GM18867 (cell line): ENCODE results near the gene CMTM4.
"Not testable (repeated sequence)": the region's sequence is repeated elsewhere in the genome, so short reads cannot be mapped to it uniquely, and the experiment has no call there.

Experiments used
- ATAC-seq: cut with Tn5 transposase; IDR thresholded peaks from one replicate; pipeline ENCODE4 v1.9.1; 2021; ENCODE audit warnings: mild to moderate bottlenecking, moderate library complexity; ENCODE audit not compliant: unreplicated experiment

Gene CMTM4

DNA sequence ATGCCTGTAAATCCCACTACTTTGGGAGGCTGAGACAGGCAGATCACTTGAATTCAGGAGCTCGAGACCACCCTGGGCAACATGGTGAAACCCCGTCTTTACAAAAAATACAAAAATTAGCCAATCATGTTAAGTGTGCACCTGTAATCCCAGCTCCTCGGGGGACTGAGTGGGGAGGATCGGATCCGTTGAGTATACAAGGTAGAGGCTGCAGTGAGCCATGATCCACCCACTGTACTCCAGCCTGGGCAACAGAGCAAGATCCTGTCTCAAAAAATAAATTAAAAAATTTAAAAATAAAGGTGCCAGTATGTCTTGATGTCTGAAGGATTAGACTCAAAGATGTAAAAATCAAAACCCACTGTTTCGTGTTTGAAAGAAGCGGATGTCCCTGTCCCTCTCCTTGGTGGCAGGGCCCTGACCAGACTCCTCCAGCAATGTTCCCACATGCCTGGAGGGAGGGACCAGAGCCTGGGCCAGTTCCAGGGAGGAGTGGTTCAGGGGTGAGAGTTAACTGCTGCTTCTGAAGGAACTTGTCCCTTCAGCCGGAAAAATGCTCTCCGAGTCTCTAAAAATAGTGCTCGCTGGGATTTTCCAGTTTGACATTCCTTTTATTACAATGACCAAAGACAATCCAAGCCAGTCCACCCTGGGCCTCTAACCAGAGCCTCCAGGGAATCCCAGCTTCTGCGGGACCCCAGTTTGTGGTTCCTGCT is 9.4 kb upstream of the CMTM4 start:
- ATAC-seq = no peak

- ATAC-seq = no peak
Measured at GRCh38 chr16:66703406-66704215, 7.1 kb upstream of the CMTM4 start.

DNA sequence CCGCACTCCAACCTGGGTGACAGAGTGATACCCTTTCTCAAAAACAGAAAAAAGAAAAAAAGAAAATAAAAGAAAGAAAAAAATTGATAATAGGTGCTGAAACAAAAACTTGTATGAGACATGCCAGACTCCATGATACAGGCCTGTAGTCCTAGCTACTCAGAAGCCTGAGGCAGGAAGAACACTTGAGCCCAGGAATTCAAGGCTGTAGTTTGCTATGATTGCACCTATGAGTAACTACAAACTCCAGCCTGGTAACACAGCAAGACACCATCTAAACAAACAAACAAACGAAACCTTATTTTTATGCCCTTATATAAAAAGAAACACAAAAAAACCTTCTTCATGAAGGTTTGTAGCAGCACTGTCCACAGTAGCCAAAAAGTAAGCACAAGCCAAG is 5.0 kb upstream of the CMTM4 start:
- no peak for ATAC-seq

GRCh38 chr16:66701026-66701425 is 4.5 kb upstream of the CMTM4 start:
- ATAC-seq = no peak

- ATAC-seq = no peak
Measured at GRCh38 chr16:66699898-66700297, 3.4 kb upstream of the CMTM4 start.

GRCh38 chr16:66698046-66698445 is 1.5 kb upstream of the CMTM4 start:
- ATAC-seq = no peak

DNA sequence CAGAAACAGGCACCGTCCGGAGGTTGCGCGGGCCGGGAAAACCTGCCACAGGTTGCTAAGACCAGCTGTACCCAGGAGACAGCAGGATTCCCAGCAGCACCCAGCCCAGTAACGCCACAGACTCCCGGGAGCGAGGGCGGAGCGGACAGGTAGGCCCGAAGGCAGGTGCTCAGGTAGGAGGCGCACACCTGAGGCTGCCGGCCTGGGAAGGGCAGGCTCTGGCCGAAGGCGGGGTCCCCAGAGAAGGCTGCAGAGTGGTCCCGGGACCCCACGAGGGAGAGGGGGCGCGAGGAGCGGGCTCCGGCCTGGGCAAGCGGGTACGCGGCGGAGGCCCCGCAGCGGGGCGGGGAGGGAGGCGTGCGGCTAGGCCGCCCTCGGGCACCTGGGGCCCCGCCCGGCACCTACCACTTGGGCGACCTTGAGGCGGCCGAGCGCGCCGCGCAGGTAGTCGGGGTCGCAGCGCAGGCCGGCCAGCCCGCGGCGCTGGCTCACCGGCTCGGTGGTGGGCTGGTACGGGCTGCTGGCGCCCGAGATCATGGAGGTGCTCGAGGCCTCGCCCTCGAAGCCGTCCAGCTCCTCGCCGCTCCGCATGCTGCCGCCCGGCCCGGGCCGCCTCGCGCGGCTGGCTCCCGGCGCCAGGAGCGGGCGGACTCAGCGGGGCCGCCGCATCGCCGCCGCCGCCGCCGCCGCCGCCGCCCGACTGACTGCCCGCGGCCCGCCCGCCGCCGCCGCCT is 441 bp downstream of the CMTM4 start:
- ATAC-seq = peak; percentile 53

DNA sequence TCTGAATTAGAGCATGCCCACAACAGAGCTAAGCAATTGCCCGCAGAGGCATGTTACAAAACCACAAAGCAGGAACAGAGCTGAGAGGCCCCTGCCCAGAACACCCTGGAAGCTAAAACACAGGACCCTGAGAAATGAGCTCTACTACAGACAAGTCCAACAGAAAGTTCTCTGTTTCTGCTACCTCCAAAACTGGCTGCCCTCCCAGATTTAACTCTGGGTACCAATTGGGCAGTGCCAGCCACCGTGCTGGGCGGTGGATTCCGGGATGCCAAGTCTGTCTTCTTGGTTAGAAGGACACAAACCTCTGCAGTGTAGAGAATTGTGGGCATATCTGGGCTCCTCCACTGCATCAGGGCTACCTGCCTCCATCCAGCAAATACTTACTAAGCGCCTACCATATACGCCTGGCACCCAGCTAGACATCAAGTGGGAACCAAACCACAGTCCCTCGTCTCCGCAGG is 1.0 kb downstream of the CMTM4 start:
- no peak for ATAC-seq

DNA sequence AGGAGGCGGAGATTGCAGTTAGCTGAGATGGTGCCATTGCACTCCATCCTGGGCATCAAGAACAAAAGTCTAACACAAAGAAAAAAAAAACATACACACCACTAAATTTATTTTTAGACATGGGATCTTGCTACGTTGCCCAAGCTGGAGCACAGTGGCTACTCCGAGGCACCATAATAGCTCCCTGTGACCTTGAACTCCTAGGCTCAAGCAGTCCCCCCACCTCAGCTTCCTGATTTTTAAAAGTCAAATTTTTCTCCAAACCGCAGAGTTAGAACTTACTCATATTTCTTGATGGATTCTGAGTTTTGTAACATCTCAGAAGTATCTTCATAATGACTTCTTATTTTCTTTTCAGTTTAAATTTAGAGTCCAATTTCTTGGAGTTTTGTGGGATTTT is 3.4 kb downstream of the CMTM4 start:
- ATAC-seq = no peak

GRCh38 chr16:66692341-66692740 is 4.2 kb downstream of the CMTM4 start:
- no peak for ATAC-seq

GRCh38 chr16:66691234-66691633 is 5.3 kb downstream of the CMTM4 start:
- no peak for ATAC-seq

- ATAC-seq = no peak
Measured at GRCh38 chr16:66690106-66690847, 6.3 kb downstream of the CMTM4 start.

DNA sequence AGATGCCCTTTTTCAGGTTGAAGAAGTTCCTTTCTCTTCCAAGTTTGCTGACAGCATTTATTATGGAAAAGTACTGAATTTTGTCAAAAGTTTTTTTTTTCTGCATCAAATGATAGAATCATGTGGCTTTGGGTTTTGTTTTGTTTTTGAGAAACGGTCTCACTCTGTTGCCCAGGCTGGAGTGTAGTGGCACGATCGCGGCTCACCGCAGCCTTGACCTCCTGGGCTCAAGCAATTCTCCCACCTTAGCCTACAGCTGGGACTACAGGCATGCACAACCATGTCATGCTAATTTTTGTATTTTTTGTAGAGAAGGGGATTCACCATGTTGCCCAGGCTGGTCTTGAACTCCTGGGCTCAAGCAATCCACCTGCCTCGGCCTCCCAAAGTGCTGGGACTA is 7.3 kb downstream of the CMTM4 start:
- ATAC-seq = no peak

GRCh38 chr16:66687906-66688625 is 8.5 kb downstream of the CMTM4 start:
- no peak for ATAC-seq

GRCh38 chr16:66685501-66686115 is 10.9 kb downstream of the CMTM4 start:
- ATAC-seq = not testable (repeated sequence)

DNA sequence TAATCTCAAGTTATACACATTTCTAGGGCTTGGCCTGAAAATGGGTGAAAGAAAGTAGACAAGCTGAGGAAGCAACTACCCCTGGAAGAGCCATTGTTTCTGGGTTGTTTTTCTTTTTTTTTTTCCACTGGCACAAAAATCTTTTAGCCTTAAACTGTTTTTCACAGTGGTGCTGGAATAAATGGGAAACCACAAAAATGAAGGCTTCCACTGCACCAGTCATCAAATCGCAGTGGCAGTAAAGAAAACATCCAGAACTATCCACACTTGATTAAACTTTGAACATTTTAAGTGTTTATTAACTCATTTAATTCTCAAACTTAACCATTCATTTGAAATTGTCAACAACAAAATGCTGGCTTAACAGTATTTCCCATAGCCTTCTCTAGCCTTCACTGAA is 14.3 kb downstream of the CMTM4 start:
- no peak for ATAC-seq

DNA sequence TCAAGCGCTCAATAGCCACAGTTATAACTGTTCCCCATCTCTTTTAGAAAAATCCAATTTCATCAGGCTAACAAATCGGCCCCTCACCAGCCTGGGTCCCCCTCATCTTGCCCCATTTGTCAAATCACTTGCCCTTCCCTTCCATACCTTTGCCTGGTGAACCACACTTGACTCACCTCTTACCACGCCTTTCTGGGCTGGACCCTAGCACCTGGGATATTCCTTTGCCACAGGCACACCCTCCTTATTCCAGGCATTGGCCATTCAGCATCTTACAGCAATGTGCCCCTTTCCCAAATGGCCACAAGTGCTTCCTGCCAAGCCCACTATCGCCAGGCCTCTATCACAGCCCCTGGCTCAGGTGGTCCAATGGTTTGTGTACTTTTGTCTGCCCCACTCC is 14.9 kb downstream of the CMTM4 start:
- no peak for ATAC-seq

GRCh38 chr16:66678337-66678736 is 18.2 kb downstream of the CMTM4 start:
- no peak for ATAC-seq

GRCh38 chr16:66677836-66678235 is 18.7 kb downstream of the CMTM4 start:
- no peak for ATAC-seq

DNA sequence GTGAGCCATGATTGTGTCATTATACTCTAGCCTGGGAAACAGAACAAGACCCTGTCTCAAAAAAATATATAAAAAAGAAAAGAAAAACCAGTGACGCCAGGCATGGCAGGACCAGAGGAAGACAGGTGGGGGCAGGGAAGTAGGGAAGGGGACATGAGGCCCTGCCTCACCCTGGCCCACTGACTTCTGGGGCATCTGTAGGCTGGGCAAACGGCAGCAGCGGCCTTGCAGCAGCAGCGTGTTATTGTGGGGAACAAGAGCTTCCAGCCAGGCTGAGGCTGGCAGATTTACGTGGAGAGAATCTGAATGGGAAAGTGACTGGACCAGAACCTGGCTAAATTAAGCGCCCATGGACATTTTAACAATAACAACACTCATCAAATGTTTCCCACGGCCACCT is 19.4 kb downstream of the CMTM4 start:
- ATAC-seq = no peak
